DMS53 (cell line): ENCODE measurements around the gene SPEN.
"Not testable (repeated sequence)": the region's sequence is repeated elsewhere in the genome, so short reads cannot be mapped to it uniquely, and the experiment has no call there.

Source experiments
- DNase-seq: peaks from one replicate; lab custom pipeline; 2025; lab: John Stamatoyannopoulos, UW

The SPEN gene, protein sequence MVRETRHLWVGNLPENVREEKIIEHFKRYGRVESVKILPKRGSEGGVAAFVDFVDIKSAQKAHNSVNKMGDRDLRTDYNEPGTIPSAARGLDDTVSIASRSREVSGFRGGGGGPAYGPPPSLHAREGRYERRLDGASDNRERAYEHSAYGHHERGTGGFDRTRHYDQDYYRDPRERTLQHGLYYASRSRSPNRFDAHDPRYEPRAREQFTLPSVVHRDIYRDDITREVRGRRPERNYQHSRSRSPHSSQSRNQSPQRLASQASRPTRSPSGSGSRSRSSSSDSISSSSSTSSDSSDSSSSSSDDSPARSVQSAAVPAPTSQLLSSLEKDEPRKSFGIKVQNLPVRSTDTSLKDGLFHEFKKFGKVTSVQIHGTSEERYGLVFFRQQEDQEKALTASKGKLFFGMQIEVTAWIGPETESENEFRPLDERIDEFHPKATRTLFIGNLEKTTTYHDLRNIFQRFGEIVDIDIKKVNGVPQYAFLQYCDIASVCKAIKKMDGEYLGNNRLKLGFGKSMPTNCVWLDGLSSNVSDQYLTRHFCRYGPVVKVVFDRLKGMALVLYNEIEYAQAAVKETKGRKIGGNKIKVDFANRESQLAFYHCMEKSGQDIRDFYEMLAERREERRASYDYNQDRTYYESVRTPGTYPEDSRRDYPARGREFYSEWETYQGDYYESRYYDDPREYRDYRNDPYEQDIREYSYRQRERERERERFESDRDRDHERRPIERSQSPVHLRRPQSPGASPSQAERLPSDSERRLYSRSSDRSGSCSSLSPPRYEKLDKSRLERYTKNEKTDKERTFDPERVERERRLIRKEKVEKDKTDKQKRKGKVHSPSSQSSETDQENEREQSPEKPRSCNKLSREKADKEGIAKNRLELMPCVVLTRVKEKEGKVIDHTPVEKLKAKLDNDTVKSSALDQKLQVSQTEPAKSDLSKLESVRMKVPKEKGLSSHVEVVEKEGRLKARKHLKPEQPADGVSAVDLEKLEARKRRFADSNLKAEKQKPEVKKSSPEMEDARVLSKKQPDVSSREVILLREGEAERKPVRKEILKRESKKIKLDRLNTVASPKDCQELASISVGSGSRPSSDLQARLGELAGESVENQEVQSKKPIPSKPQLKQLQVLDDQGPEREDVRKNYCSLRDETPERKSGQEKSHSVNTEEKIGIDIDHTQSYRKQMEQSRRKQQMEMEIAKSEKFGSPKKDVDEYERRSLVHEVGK (N-terminal part only)

DNA sequence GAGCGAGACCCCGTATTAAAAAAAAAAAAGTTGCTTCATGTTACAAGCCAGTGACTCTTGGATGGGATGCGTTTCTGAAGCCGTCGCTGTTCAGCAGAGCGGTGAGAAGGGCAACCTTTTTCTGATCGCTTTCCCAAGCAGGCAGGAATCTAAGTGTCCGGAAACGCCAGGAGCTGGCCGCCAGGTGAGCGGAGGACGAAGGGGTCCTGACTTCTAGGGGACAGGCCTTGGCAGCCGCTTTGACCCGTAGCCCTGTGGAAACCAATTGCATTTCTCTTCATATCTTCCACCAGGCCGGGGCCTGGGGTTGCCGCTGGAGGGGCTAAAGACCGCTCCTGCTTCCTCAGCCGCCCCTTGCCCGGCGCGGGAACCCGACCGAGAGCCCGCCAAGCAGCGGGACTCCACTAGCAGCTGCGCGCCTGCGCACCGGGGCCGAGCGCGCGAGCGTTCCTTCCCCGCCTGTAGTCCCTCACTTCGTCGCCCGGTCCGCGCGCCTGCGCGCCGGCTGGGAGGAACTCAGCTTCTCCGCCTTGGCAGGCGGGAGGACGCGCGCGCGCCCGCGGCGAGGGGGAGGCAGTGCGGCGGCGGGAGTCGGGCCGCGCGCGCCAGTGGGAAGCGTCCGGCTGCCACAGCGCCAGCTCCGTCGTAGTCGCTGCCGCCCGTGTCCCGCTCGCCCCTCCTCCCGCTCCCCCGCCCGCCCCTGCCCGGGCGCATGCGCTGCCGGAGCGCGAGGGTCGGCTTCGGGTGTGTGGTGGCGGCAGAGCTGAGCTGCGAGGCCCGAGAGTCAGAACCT lies at the start of gene SPEN:
SPEN (plus strand) TSS at position 608 of the 793 bp plus-strand sequence. CDS start 361 bp downstream, outside the sequence.
- peak; percentile 99 for DNase-seq

DNA sequence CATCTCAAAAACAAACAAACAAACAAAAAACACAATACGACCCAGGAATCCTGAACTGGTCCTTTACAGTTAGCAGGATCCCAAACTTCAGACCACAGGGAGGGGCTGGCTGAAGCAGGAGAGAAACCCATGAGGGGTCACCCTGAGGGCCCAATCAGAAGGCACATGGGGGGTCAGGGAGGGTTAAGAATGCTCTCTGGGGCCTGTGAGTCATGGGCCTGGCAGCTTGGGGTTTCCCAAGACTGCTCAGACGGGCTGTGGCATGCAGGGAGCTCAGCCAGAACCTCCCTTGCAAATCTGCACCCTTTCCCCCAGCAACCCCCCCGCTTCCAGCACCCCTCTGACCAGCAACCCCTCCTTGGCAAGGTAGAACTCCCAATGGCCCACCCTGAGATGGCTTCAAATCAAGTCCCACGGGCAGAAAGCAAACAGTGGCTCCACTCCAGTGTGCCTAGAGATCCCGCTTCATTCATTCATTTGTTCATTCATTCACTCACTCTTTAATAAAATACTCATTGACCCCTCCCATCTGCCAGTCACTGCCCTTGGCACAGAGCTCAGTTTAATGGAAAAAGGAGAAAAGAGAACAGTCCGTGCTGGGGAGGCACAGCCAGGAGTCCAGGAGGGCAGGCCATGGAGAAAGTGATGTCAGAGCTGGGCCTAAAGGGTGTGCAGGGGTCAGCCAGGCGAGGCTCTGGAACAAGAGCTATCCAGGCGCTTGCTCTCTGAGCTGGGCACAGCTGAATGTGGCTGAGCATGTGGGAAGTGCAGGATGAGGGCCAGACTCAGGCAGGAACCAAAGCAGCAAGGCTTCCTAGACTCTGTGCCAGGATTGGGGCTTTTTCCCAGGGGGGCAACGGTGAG lies 48.3 kb upstream of the SPEN start:
- DNase-seq, result peak; percentile 30

DNA sequence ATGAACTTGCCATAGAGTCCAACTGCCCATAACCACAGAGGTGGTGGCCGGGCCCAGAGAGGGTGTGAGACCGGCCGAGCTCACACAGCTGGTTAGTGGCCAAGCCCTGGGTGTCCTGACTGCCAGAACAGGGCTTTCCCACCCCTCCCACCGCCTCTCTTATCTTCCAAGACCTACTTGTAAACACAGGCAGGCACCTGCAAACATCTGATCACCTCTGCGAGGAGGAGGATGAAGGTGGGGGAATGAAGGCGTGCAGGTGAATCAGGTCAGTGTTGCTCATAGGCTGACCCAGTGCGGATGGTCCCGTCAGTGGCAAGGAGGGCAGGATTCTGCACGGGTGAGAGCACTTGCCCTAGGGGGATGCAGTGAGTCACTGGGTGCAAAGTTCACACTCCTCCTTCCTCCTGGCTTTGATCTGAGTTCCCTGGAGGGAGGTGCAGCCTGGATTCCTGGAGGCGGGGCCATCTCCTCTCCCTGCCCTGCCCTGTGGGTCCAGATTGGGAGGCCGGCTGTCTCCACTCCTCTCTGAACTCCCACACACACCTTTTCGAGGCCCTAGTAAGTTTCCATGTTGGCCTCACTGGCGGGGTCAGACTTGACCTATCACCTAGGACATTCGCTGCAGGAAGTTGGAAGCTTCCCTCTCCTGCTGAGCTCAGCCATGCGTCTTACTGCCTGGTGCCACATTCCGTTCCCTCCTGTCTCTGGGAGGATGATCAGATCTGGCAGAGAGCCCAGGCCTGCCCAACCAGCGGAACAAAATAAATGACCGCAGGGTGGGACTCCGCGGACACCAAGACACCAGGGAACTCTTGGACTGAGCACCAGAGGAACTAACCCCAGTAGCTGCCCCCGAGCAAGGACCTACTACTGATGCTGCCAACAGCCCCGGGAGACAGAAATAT lies 47.3 kb upstream of the SPEN start:
- DNase-seq, result peak; percentile 86

DNA sequence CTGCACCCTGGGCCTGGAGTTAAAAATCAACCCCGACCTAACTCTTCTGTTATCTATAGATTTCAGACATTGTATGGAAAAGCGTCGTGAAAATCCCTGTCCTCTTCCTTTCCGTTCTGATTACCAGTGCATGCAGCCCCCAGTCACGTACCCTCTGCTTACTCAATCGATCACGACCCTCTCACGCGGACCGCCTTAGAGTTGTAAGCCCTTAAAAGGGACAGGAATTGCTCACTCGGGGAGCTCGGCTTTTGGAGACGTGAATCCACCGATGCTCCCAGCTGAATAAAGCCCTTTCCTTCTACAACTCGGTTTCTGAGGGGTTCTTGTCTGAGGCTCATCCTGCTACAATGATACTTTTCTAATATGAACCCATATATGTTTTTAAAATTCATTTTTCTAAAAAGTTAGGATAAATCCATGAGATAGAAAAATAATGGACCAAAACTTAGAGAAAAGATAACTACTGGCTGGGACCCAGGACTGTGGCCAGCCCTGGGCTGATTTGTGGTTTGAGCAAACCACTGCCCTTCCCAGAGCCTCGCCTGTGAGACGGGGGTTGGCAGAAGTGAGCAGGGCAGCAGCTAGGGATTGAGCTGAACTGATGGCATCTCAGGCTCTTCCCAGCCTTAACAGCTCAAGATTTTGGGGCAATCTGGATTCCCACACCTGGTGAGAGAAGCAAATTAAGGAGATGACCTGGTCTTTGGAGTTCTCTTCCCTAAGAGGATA lies 45.1 kb upstream of the SPEN start:
- no peak for DNase-seq

DNA sequence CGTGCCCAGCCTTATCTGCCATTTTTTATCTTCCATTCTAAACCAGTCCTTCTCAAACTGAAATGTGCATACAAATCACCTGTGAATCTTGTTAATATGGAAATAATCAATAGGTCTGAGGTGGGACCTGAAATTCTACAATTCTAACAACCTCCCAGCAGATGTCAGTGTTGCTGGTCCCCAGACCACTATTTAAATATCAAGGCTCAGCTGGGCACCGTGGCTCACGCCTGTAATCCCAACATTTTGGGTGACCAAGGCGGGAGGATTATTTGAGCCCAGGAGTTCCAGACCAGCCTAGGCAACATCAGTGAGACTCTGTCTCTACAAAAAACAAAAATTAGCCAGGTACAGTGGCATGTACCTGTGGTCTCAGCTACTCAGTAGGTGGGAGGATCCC lies 44.1 kb upstream of the SPEN start:
- DNase-seq, result peak; percentile 61

DNA sequence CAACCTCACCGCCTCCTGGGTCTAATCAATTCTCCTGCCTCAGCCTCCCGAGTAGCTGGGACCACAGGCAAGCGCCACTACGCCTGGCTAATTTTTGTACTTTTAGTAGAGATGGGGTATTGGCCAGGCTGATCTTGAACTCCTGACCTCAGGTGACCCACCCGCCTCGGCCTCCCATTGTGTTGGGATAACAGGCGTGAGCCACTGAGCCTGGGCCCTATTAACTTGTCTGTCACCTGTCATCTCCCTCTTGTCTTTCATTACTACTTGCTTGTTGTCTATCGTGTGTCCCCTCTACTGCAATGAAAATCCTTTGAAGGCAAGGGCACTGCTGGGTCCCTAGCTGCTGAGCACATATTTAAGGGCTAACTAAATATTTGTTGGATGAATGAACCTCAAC lies 43.4 kb upstream of the SPEN start:
- DNase-seq, result no peak

DNA sequence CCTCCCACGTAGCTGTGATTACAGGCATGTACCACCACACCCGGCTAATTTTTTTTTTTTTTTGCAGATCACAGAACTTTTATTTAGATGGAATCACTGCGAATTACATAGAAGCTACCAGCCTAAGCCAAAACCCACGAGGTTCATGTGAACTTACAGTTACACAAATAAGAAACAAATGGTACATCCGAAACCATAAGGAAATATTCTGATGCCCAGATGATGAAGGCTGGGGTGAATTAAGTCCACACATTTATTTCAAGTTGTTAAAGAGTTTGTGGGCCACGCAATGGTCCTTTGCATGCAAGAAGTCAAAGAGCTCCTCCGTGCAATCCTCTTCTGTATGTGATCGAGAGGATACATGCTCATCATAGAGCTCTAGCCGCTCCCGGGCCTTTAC lies 40.4 kb upstream of the SPEN start:
- no peak for DNase-seq

DNA sequence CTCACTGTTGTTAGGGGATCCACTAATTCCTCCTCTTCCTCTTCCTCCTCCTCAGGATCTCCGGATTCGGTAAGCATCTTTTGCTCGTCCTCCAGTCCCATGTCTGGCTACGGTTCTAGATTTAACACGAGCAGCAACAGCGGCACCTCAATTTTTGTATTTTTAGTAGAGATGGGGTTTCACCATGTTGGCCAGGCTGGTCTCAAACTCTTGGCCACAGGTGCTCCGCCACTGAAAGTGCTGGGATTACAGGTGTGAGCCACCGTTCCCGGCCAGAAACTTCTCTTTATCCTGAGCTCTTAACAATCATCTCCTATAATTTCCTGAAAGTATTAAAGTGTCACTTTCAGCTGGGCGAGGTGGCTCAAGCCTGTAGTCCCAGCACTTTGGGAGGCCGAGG lies 40.0 kb upstream of the SPEN start, which contains the start of gene UQCRHL:
UQCRHL (minus strand) TSS at position 101 of the 400 bp plus-strand sequence; CDS start at position 101, 0 bp downstream.
- DNase-seq, result not testable (repeated sequence)

DNA sequence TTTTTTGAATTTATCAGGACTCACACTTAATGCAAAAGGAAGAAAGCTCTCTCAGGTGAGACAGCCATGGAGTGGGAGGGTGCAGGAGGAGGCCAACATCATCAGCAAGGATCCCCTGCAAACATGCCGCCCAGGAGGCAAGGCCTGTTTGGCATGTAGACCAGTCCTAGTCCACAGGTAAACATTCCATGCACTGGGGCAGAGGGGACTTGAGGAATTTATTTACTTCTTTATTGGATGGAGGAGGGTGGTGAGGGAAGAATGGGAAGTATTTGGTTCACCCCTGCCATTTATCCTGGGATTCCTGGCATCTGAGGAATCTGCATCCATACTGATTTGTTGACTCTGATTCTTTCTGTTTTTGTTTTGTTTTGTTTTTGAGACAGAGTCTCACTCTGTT lies 38.6 kb upstream of the SPEN start:
- no peak for DNase-seq

DNA sequence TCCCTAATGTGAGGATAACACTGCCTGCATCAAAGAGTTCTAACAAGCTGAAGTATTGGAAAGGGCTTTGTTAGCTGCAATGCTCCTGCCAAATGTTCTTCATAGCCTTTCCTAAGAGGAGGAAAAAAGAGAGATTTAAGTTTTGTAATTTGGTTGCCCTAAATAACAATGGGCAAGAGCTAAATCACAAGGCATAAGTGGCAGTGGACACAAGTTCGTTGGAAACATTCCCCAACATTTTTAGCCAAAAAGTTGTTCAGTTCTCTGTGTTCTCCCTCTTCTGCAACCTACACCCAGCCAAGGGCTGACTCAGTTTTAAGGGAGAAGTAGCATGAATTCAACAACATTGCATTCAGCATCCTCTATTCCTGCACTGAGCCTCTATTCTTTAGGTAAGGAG lies 37.4 kb upstream of the SPEN start:
- DNase-seq, result no peak

DNA sequence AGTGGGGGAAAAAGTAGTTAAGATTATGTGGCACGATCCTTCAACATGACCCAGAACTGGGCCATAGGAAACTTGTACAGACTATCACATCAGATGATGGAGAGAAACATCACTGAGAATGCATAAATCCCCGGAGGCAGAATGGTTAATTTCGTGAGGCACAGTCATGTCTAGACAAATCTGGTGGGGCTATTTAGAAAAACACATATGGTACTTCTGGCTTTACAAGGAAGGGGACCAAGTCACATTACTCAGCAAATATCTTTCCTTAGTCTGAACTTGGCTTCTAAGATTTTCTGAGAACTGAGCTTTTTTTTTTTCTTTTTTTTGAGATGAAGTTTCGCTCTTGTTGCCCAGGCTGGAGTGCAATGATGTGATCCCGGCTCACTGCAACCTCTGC lies 30.8 kb upstream of the SPEN start:
- DNase-seq, result no peak

DNA sequence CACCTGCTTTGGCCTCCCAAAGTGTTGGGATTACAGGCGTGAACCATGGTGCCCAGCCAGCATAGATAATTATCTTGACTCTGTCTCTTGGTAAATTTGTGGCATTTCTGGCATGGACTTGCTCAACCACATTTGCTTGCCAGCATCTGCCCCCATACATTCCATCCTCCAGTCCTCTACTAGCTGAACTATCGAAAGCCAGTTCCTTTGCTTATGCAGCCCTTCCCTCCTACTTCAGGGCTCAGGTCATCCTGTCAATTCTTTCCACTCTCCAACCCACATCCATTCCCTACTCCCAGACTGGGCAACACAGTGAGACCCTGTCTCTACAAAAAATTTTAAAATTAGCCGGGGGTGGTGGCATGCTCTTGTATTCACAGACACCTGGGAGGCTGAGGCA lies 27.0 kb upstream of the SPEN start:
- no peak for DNase-seq

DNA sequence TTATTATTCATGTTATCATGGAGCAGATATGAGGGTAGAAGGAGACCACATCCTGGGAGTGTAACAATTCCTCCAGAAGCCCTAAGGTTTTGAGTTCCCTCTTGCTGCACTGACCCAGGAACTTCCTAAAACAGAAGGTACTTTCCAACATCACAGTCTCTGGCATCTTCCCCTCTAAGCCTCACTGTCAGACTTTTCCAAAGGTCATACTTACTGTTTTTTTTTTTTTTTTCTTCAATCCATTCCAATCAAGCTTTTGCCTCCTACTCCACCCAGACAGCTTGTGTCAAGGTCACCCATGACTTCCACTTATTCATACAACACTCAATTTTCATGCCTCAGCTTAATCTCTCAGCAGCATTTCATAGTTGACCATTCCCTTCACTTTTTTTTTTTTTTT lies 21.7 kb upstream of the SPEN start:
- no peak for DNase-seq

DNA sequence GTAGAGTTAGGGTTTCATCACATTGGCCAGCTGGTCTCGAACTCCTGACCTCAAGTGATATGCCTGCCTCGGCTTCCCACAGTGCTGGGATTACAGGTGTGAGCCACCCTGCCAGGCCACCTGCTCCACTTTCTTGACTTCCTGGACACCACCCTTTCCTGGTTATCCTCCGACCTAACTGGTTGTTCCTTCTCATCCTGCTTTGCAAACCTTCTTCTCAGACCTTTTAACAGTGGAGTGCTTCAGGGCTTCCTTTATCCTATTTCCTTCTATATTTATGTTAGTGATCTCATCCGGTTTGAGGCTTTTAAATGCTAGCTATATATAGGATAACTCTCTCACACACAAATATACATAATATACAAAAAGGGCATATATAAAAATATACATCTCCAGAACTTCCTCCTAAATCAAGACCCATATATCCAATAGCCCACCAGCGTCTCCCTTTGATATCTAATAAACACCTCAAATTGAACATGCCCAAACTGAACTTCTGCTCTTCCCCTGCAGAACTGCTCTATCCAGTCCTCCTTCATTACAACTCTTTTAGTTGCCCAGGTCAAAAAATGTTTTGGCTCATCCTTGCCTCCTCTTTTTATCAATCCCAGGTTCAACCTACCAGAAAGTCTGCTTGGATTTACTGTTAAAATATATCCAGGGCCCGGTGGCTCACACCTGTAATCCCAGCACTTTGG lies 20.5 kb upstream of the SPEN start:
- no peak for DNase-seq

DNA sequence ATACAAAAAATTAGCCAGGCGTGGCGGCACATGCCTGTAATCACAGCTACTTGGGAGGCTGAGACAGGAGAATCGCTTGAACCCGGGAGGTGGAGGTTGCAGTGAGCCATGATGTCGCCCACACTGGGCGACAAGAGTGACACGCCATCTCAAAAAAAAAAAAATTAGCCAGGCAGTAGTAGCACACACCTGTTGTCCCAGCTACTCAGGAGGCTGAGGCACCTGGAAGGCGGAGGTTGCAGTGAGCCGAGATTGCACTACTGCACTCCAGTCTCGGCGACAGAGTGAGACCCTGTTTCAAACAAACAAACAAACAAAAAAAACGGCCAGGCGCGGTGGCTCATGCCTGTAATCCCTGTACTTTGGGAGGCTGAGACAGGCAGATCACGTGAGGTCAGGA lies 19.9 kb upstream of the SPEN start:
- not testable (repeated sequence) for DNase-seq

DNA sequence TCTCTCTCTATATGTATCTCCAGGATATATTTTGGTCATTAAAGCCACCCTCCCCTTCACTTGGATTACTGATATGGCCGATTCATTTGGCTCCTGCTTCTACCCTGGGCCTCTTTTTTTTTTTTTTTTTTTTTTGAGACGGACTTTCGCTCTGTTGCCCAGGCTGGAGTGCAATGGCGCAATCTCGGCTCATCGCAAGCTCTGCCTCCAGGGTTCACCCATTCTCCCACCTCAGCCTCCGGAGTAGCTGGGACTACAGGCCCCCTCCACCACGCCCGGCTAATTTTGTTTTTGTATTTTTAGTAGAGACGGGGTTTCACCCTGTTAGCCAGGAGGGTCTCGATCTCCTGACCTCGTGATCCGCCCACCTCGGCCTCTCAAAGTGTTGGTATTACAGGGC lies 18.6 kb upstream of the SPEN start:
- DNase-seq, result not testable (repeated sequence)

DNA sequence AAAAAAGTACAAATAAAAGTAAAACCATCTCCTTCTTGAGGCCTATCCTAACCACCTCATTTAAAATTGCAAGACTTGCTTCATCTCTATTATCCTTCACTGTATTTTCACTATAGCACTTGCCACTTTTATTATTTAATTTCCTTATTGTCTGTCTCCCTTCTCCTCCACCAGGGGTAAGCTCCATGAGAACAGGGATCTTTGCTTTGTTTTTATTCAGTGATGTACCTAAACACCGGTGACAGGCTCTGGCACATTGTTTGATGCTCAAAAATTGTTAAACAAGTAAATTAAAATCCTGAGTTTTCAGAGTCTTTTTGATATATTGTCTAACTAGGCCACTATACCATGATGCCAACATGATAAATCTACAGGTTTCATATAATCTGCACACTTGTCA lies 17.2 kb upstream of the SPEN start:
- DNase-seq, result no peak

DNA sequence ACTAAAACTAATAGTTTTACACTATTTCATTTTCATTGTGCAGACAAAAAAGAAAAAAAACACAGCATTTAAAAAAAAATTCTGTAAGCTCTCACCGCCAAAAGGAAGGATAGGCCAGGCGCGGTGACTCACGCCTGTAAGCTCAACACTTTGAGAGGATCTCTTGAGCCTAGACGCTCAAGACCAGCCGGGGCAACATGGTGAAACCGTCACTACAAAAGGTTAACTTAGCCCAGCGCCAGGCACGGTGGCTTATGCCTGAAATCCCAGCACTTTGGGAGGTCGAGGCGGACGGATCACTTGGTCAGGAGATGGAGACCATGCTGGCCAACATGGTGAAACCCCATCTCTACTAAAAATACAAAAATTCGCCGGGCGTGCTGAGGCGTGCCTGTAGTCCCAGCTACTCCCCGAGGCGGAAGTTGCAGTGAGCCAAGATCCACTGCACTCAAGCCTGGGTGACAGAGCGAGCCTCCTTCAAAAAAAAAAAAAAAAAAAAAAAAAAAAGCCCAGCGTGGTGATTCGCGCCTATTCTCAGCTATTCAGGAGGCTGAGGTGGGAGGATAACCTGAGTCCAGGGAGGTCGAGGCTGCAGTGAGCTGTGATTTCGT lies 14.3 kb upstream of the SPEN start:
- DNase-seq, result peak; percentile 93
